ENCODE data around the gene MOGAT3. TPM values are rescaled to one million over a fixed set of nuclear protein-coding genes. Genes with fewer than 3 reads are reported as not detected.
A peak's percentile ranks its signal among the peaks of the same experiment; 100 is the strongest.

Gene MOGAT3
- total and polyA plus RNA-seq, 2 experiments from 2014 or later, result 6.3 to 14.0 TPM

GRCh38 chr7:101169838-101170551 lies 30.8 kb downstream of the MOGAT3 start:
- 2% methylated on average over 26 of the region's 33 CpGs for WGBS (ENCODE audit: low lambda C conversion rate, missing lambda C conversion rate)

GRCh38 chr7:101169110-101169837 lies 31.6 kb downstream of the MOGAT3 start:
- 2% methylated on average over 14 of the region's 18 CpGs for WGBS (ENCODE audit: low lambda C conversion rate, missing lambda C conversion rate)
- H3K27me3 ChIP-seq, result peaks cover 96% of the 10 kb centered on the region
- TF ChIP-seq EZH2phosphoT487 (IDR thresholded peaks at IDR 0.05; ENCODE audit: low read depth, severe bottlenecking, unreplicated experiment), result no peak
- TF ChIP-seq CTCF (IDR thresholded peaks at IDR 0.05; ENCODE audit: poor library complexity), result no peak
- peak; percentile 16 for TF ChIP-seq EZH2 (IDR thresholded peaks at IDR 0.05; ENCODE audit: borderline replicate concordance)
- no peaks in the 10 kb centered on the region for H3K79me2 ChIP-seq
- no peak overlapping the region for H3K4me3 ChIP-seq
- no peaks in the 10 kb centered on the region for H3K36me3 ChIP-seq (replicated peaks; ENCODE audit: insufficient read depth, low read depth)
- no peak for DNase-seq (ENCODE audit: low spot score)
- peaks cover 24% of the 10 kb centered on the region for H3K4me1 ChIP-seq (ENCODE audit: insufficient read depth)
- H3K4me2 ChIP-seq, result peak overlapping the region; percentile 72
- no peak overlapping the region for H3K27ac ChIP-seq
- H4K20me1 ChIP-seq (ENCODE audit: insufficient read depth, poor library complexity, severe bottlenecking), result peaks cover 6% of the 10 kb centered on the region
- H2AFZ ChIP-seq, result no peak overlapping the region
- H3K9me3 ChIP-seq (ENCODE audit: low read depth), result no peaks in the 10 kb centered on the region
- no peaks in the 10 kb centered on the region for H3K9me2 ChIP-seq (replicated peaks; ENCODE audit: insufficient read depth)

More at GRCh38 chr7:101169838-101170551, 30.8 kb downstream of the MOGAT3 start:
- peaks cover 95% of the 10 kb centered on the region for H3K27me3 ChIP-seq
- peaks cover under 1% of the 10 kb centered on the region for H4K20me1 ChIP-seq (ENCODE audit: insufficient read depth, poor library complexity, severe bottlenecking)
- TF ChIP-seq CTCF (IDR thresholded peaks at IDR 0.05; ENCODE audit: poor library complexity), result peak; percentile 80
- TF ChIP-seq EZH2phosphoT487 (IDR thresholded peaks at IDR 0.05; ENCODE audit: low read depth, severe bottlenecking, unreplicated experiment), result no peak
- no peak for TF ChIP-seq EZH2 (IDR thresholded peaks at IDR 0.05; ENCODE audit: borderline replicate concordance)
- H2AFZ ChIP-seq, result no peak overlapping the region
- no peaks in the 10 kb centered on the region for H3K79me2 ChIP-seq
- no peak overlapping the region for H3K27ac ChIP-seq
- H3K36me3 ChIP-seq (replicated peaks; ENCODE audit: insufficient read depth, low read depth), result no peaks in the 10 kb centered on the region
- no peaks in the 10 kb centered on the region for H3K9me3 ChIP-seq (ENCODE audit: low read depth)
- H3K4me2 ChIP-seq, result peak overlapping the region; percentile 72
- no peaks in the 10 kb centered on the region for H3K9me2 ChIP-seq (replicated peaks; ENCODE audit: insufficient read depth)
- peak; percentile 80 for DNase-seq (ENCODE audit: low spot score)
- peaks cover 20% of the 10 kb centered on the region for H3K4me1 ChIP-seq (ENCODE audit: insufficient read depth)
- H3K4me3 ChIP-seq, result no peak overlapping the region

- H4K20me1 ChIP-seq (ENCODE audit: insufficient read depth, poor library complexity, severe bottlenecking), result peaks cover 9% of the 10 kb centered on the region
- no peak overlapping the region for H3K27ac ChIP-seq
- no peak overlapping the region for H2AFZ ChIP-seq
- H3K79me2 ChIP-seq, result no peaks in the 10 kb centered on the region
- no peaks in the 10 kb centered on the region for H3K9me2 ChIP-seq (replicated peaks; ENCODE audit: insufficient read depth)
- H3K4me1 ChIP-seq (ENCODE audit: insufficient read depth), result peaks cover 28% of the 10 kb centered on the region
- TF ChIP-seq EZH2phosphoT487 (IDR thresholded peaks at IDR 0.05; ENCODE audit: low read depth, severe bottlenecking, unreplicated experiment), result no peak
- no peak for TF ChIP-seq CTCF (IDR thresholded peaks at IDR 0.05; ENCODE audit: poor library complexity)
- TF ChIP-seq EZH2 (IDR thresholded peaks at IDR 0.05; ENCODE audit: borderline replicate concordance), result no peak
- no peaks in the 10 kb centered on the region for H3K36me3 ChIP-seq (replicated peaks; ENCODE audit: insufficient read depth, low read depth)
- no peak for DNase-seq (ENCODE audit: low spot score)
- no peaks in the 10 kb centered on the region for H3K9me3 ChIP-seq (ENCODE audit: low read depth)
- H3K4me3 ChIP-seq, result no peak overlapping the region
- H3K27me3 ChIP-seq, result peaks cover 96% of the 10 kb centered on the region
- 10% methylated on average over 6 of the region's 6 CpGs for WGBS (ENCODE audit: low lambda C conversion rate, missing lambda C conversion rate)
- H3K4me2 ChIP-seq, result no peak overlapping the region
These were observed 32.3 kb downstream of the MOGAT3 start for GRCh38 chr7:101168412-101169049.
